22Rv1 (cell line): ENCODE data around the gene COL7A1.
"Not testable (repeated sequence)": the region's sequence is repeated elsewhere in the genome, so short reads cannot be mapped to it uniquely, and the experiment has no call there.

Source experiments
- H3K27ac ChIP-seq: fragments of 450-650 bp; 2 replicates; pipeline ENCODE4 v1.5.1; 2017
- ZFX ChIP-seq: fragments of 450-650 bp; IDR thresholded peaks from 2 replicates; pipeline ENCODE4 v1.6.1; 2017; ENCODE audit warnings: antibody characterized with exemption, borderline replicate concordance
- TF ChIP-seq, protein P1 (sequence below): fragments of 450-650 bp; IDR thresholded peaks from 2 replicates; pipeline ENCODE4 v1.5.1; 2017; ENCODE audit warnings: mild to moderate bottlenecking

COL7A1 gene

DNA sequence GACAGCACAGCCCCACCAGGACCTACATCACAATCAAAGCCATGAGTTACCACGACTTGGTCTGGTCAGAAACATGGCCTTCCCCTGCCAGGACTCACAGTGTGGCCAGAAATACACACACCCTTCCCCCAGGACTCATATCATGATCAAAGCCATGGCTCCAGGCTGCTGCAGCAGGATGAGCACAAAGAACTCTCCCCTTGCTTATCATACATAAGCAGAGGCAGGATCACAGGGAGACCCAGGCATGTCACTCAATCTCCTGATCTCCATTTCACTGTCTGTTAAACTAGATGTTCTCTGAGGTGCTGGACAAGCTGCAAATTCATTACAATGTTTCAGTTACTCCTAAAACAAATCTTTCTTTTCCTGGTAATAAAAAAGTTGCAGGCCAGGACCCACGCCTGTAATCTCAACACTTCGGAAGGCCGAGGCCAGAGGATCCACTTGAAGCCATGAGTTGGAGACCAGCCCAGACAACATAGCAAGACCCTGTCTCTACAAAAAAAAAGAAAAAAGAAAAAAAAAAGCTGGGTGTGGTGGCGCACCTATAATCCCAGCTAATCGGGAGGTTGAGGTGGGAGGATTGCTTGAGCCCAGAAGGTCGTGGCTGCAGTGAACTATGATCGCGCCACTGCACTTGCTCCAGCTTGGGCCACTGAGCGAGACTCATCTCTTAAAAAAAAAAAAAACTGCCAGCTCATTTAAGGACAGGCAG lies 39.7 kb downstream of the COL7A1 start:
- no peak overlapping the region for H3K27ac ChIP-seq
- TF ChIP-seq, protein P1, sequence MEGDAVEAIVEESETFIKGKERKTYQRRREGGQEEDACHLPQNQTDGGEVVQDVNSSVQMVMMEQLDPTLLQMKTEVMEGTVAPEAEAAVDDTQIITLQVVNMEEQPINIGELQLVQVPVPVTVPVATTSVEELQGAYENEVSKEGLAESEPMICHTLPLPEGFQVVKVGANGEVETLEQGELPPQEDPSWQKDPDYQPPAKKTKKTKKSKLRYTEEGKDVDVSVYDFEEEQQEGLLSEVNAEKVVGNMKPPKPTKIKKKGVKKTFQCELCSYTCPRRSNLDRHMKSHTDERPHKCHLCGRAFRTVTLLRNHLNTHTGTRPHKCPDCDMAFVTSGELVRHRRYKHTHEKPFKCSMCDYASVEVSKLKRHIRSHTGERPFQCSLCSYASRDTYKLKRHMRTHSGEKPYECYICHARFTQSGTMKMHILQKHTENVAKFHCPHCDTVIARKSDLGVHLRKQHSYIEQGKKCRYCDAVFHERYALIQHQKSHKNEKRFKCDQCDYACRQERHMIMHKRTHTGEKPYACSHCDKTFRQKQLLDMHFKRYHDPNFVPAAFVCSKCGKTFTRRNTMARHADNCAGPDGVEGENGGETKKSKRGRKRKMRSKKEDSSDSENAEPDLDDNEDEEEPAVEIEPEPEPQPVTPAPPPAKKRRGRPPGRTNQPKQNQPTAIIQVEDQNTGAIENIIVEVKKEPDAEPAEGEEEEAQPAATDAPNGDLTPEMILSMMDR: no peak
- TF ChIP-seq ZFX: no peak

DNA sequence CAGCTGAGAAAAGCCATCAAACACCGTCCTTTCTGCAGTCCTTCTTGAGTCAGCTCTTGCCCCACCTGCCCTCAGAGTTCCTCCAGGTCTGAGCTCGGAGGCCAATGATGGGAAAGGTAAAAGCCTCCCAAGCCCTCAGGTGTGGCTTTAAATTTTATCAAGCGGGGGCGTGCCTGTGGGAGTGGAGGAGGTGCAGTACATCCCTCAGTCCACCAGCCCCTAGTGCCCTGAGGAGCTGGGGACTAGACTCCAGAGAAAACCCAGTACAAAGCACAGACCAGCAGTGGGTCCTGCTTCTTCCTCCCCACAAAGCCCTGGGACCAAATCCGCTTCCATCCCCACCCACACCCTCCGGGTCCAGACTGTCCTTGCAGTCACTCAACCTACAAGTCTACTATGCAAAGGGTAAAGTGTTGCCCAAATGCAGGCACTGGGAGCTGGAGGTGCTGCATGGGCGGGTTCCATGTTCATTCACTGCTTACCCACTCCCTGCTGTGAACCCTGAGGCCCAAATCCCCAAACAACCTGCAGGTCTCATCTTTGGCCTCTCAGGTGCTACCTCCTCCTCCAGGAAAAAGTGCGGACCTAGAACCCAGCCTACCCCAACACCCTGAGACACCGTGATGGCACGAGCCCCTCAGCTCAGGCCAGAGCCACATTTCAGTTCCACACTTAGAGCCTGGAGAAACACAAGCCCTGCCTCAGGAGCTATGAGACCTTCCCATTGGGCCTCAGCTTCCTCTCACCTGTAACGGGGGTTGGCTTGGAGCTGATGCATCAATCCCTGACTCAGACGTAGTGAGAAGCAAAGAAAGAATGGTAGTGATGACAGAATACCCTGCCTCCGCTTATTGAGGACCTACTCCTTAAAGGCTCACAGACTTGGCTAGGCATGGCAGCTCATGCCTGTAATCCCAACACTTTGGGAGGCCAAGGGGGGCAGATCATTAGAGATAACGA lies 41.0 kb downstream of the COL7A1 start:
- TF ChIP-seq, protein P1: no peak
- no peak for TF ChIP-seq ZFX
- no peak overlapping the region for H3K27ac ChIP-seq

DNA sequence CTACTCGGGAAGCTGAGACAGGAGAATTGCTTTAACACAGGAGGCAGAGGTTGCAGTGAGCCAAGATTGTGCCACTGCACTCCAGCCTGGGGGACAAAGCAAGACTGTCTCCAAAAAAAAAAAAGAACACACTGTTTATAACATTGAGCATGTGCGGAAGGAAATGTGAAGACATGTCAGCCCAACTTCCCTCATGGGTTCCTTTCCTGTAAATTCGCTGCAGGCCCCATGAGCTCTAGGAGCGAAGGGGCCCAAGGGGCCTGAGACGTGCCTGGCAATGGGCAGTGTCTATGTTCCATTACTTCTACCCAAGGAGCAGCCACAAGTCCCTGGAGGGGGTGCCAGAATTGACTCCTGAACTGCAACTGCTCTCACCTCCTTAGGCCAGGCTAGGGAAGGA lies 41.8 kb downstream of the COL7A1 start:
- TF ChIP-seq, protein P1: no peak
- H3K27ac ChIP-seq: no peak overlapping the region

DNA sequence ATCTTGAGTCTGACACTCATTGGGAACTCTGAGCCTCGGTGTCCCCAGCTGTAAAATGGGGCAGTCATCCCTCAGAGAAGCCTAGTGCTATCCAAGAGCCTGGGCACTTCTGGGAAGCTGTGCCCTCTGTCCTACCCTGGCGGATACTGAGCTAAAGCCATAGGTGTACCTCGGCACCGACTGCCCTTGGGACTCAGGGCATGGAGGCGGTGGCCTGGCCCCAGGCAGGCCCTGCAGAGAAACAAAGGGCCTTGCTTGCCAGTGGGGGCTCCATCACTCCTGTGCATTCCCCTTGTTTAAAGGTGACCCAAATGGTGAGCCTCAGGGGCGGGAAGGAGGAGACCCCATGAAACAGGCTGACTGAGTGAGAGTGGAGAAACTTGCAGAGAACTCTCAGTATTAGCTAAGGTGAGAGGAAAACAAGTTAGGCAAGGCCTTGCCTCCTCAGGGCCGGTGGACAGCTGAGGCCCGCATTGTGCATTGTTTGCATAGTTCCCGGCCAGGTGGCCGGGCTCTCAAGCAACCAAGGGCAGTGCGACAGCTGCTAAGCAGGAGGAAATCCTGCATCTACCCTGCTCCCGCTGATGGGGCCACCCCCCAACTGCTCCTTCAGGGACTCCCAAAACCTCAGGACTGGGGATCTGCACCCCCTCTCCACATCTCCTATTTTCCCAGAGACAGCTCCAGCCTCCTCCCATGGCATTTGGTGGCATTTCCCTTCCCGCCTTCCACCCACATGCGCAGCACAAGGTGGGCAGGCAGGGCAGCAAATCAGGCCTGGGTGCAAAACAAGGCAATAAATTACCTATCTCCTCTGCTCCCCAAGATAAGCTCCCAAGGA lies 42.8 kb downstream of the COL7A1 start:
- H3K27ac ChIP-seq: no peak overlapping the region
- no peak for TF ChIP-seq ZFX
- TF ChIP-seq, protein P1: no peak

DNA sequence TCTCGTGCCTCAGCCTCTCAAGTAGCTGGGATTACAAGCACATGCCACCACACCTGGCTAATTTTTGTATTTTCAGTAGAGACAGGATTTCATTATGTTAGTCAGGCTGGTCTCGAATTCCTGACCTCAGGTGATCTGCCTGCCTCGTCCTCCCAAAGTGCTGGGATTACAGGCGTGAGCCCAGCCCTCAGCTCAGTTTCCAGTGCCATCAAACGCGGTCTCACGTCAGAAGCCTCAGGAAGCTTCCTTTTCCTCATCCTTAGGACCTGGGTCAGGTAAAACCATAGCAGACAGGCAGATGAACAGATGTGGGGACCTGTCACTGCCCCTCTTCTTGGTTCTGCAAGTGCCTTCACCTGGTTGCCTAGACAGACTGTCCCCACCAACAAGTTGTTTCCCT lies 43.5 kb downstream of the COL7A1 start:
- H3K27ac ChIP-seq: not testable (repeated sequence)

DNA sequence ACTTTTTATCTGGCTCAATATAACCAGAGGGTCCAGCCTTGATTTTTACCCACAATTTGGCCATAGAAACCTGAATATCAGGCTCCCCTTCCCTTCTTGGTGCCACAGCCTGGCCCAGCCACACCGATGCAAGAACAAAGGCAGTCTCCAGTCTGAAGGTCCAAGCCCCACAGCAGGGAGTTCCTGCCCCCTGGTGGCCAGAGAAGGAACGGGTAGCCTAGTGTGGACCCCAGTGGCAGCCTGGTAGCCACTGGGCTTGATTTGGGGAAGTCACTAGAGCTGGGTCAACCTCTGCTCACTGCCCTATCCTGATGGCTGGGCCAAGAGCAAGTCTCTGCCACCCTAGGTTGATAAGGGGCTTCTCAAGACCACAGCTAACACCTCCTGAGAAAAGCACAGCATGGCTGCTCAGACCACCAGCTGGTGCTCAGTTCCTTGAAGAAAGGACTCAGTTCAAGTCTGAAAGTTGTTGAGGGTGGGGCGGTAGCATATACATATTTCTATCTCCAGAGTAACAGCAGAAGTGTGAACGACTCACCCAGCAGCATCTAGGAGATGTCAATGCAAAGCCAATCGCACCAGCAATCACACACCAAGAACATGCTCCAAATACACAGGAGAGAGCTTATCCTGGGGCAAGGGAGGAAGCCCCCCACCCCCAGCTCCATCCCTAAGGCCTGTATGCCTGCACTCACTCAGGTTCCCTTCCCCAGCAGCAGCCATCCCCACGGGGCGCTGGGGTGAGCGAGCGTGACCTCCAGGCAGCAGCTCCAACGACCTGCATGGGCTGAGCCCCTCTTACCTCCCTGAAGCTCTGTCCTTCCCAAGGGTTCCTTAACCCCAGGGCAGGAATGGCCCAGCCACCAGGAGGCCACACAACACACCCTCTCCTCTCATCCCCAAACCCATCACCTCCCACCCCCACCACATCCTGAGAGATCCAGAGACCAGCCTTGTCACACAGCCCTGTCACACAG lies 46.1 kb downstream of the COL7A1 start:
- no peak for TF ChIP-seq ZFX
- TF ChIP-seq, protein P1: peak; percentile 97
- H3K27ac ChIP-seq: no peak overlapping the region
